CD4-positive, alpha-beta T cell (primary cell): ENCODE data around the gene PRSS50. TPM values are rescaled to one million over a fixed set of nuclear protein-coding genes. Genes with fewer than 3 reads are reported as not detected.

ENCODE experiments used
- ATAC-seq: fragments of 200-7000 bp; cut with Tn5 transposase; one replicate; pipeline ENCODE4 v1.10.0; 2022; ENCODE audit warnings: mild to moderate bottlenecking; ENCODE audit not compliant: poor library complexity
- CTCF ChIA-PET: fragments of 350-600 bp; sonication (Branson Sonifier 250); formaldehyde crosslinking; loops from one replicate; lab custom pipeline; 2021; ENCODE audit warnings: antibody characterized with exemption, inconsistent platforms; lab: Charles Lee
- POLR2A ChIA-PET: fragments of 350-600 bp; sonication (Branson Sonifier 250); formaldehyde crosslinking; loops from one replicate; lab custom pipeline; 2021; ENCODE audit warnings: antibody characterized with exemption, inconsistent platforms; lab: Charles Lee
- DNase-seq, 14 experiments: peaks; one replicate each; pipeline ENCODE4 v3.0.0-alpha.2; 2013 to 2020; ENCODE audit warnings: mixed read lengths in 2 of 14
- H3K27ac ChIP-seq, 2 donors: one replicate each; pipeline versions ENCODE4 v1.5.1 to v1.7.0; 2013; ENCODE audit warnings: low read length in 2 of 2, low read depth in 1 of 2, mild to moderate bottlenecking in 1 of 2
- H3K27me3 ChIP-seq, 2 experiments: 1 replicate in 1 of 2; 2 replicates in 1 of 2; pipeline versions ENCODE4 v1.6.1 to v1.7.0; 2013; ENCODE audit warnings: low read length in 2 of 2, control low read depth in 1 of 2, mild to moderate bottlenecking in 1 of 2, moderate library complexity in 1 of 2; ENCODE audit not compliant: insufficient read depth in 2 of 2, control insufficient read depth in 1 of 2
- H3K36me3 ChIP-seq: one replicate; pipeline ENCODE4 v1.6.1; 2013; ENCODE audit warnings: low read length, control low read depth; ENCODE audit not compliant: insufficient read depth
- H3K4me1 ChIP-seq: one replicate; pipeline ENCODE4 v1.6.1; 2013; ENCODE audit warnings: low read length, control low read depth; ENCODE audit not compliant: insufficient read depth
- H3K4me3 ChIP-seq: one replicate; pipeline ENCODE4 v1.5.1; 2013; ENCODE audit warnings: mild to moderate bottlenecking, low read length, moderate library complexity
- H3K9me3 ChIP-seq, 2 experiments: 1 replicate in 1 of 2; 2 replicates in 1 of 2; pipeline versions ENCODE4 v1.6.1 to v1.7.0; 2013; ENCODE audit warnings: low read length in 2 of 2, mild to moderate bottlenecking in 2 of 2, control low read depth in 1 of 2, moderate library complexity in 1 of 2; ENCODE audit not compliant: control insufficient read depth in 1 of 2, insufficient read depth in 1 of 2
- H3K27ac Mint-ChIP-seq: one replicate; pipeline ENCODE4 v1.8.0; 2020; ENCODE audit warnings: mixed read lengths
- H3K27me3 Mint-ChIP-seq: one replicate; pipeline ENCODE4 v1.8.0; 2021; ENCODE audit warnings: mixed read lengths
- H3K36me3 Mint-ChIP-seq: one replicate; pipeline ENCODE4 v1.8.0; 2021; ENCODE audit warnings: low read depth, mixed read lengths
- H3K4me1 Mint-ChIP-seq: one replicate; pipeline ENCODE4 v1.8.0; 2021; ENCODE audit warnings: low read depth, mixed read lengths
- H3K4me3 Mint-ChIP-seq: one replicate; pipeline ENCODE4 v1.8.0; 2020; ENCODE audit warnings: mild to moderate bottlenecking, mixed read lengths
- H3K9me3 Mint-ChIP-seq: one replicate; pipeline ENCODE4 v1.8.0; 2020; ENCODE audit warnings: mixed read lengths
- intact Hi-C, 2 experiments: fragments of 100-400 bp; cut with DNase I in 1 of 2; cut with micrococcal nuclease in 1 of 2; formaldehyde crosslinking; loops; one replicate each; pipeline versions ENCODE4 v1.15.1 to v1.9.0; 2023 to 2025; cut with DNase I, micrococcal nuclease
- total RNA-seq, 174 experiments: library from RNA in 2 of 174; stranded (reverse) in 2 of 174; gene quantifications; one replicate each; pipeline ENCODE4 v1.2.3 and lab custom pipeline; 2021 to 2026
- TF ChIP-seq, protein P1 (sequence below): fragments of 200-600 bp; IDR thresholded peaks from one replicate; pipeline ENCODE4 v1.8.0; 2022; ENCODE audit warnings: antibody characterized with exemption, mild to moderate bottlenecking

PRSS50 gene
- total RNA-seq, 2 experiments from 2014 or later, result not detected

DNA sequence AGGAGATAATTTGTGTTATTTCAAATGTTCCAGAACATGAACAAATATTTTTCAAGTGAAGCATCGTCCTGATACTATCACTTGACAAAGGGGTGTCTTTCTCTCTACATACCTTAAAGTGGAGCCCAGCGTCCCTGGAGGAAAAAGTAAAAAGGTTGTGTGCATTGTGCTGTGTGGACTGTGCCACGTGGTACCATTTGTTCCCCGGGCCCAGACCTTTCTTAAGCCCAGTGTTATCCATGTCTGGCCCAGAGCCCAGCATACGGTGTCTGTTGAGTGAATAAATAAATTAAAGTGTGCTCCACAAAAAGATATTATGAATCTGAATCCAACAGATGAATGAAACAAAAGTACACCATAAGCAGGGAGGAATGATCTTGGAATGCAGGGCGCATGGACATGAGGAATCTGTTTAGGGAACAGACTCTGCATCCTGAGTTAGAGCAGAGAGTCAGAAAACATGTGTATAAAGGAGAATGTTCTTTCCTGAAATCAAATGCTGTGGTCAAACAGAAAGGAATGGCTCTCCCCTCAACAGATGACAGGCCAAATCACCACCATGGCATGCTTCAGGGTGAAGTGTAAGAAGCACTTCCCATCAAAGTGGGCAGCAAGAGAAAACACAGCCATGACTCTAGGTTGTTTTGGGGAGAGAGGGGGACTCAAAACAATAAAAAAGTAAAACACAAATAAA lies 8.1 kb upstream of the PRSS50 start:
- TF ChIP-seq, protein P1, sequence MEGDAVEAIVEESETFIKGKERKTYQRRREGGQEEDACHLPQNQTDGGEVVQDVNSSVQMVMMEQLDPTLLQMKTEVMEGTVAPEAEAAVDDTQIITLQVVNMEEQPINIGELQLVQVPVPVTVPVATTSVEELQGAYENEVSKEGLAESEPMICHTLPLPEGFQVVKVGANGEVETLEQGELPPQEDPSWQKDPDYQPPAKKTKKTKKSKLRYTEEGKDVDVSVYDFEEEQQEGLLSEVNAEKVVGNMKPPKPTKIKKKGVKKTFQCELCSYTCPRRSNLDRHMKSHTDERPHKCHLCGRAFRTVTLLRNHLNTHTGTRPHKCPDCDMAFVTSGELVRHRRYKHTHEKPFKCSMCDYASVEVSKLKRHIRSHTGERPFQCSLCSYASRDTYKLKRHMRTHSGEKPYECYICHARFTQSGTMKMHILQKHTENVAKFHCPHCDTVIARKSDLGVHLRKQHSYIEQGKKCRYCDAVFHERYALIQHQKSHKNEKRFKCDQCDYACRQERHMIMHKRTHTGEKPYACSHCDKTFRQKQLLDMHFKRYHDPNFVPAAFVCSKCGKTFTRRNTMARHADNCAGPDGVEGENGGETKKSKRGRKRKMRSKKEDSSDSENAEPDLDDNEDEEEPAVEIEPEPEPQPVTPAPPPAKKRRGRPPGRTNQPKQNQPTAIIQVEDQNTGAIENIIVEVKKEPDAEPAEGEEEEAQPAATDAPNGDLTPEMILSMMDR, result no peak
- H3K36me3 Mint-ChIP-seq, result no peaks in the 10 kb centered on the region
- Histone ChIP-seq H3K27ac (no peak overlapping the region), H3K9me3 (no peaks in the 10 kb centered on the region), H3K4me1 (no peaks in the 10 kb centered on the region), H3K4me3 (no peak overlapping the region), H3K36me3 (no peaks in the 10 kb centered on the region), H3K27me3 (no peaks in the 10 kb centered on the region)
- ChIA-PET POLR2A (no interaction called here), CTCF (no interaction called here)
- ATAC-seq, result no peak
- intact Hi-C loops, result no loop called here
- no peaks in the 10 kb centered on the region for H3K9me3 Mint-ChIP-seq
- H3K27me3 Mint-ChIP-seq, result peaks cover 16% of the 10 kb centered on the region
- no peak for DNase-seq
- H3K27ac Mint-ChIP-seq, result no peak overlapping the region
- H3K4me3 Mint-ChIP-seq, result no peak overlapping the region
- no peaks in the 10 kb centered on the region for H3K4me1 Mint-ChIP-seq

DNA sequence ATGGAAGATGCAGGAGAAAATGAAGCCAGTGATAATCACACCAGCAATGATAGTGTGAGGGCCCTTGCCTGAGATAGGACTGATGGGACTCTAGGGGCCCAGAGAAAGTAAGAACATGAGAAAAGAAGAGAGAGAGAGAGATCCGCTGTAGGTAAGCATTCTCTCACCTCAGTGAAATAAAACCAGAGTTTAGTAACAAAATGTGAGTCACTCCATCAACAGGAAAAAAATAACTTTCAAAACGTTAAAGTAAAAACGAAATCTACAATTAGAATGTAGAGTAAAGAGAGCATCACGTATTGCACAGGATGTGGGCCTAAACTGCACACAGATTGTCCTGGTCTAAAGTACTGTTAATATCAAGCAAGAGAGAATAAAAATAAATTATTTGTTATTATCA lies 6.8 kb upstream of the PRSS50 start:
- H3K4me3 Mint-ChIP-seq, result no peak overlapping the region

DNA sequence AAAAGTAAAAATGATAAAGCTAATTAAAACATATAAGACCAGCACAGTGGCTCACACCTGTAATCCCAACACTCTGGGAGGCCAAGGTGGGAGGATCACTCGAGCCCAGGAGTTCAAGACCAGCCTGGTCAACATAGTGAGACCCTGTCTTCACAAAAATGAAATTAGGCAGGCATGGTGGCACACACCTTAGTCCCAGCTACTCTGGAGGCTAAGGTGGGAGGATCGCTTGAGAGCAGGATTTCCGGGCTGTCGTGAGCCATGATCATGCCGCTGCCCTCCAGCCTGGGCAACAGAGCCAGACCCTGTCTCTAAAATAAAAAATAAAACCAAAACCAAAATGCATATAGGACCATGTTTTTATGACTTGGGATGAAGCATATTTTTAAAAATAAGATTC lies 4.8 kb upstream of the PRSS50 start:
- ChIA-PET POLR2A (no interaction called here), CTCF (no interaction called here)
- H3K4me3 Mint-ChIP-seq, result no peak overlapping the region
- peaks cover 0 to 13% of the 10 kb centered on the region in 2 experiments for H3K27me3 ChIP-seq
- no peaks in the 10 kb centered on the region for H3K36me3 ChIP-seq
- DNase-seq (no peak), ATAC-seq (no peak)
- no peaks in the 10 kb centered on the region for H3K36me3 Mint-ChIP-seq
- peaks cover 32% of the 10 kb centered on the region for H3K27me3 Mint-ChIP-seq
- H3K27ac ChIP-seq, result no peak overlapping the region
- H3K27ac Mint-ChIP-seq, result no peak overlapping the region
- H3K9me3 ChIP-seq, result no peaks in the 10 kb centered on the region
- H3K4me1 ChIP-seq, result no peaks in the 10 kb centered on the region
- intact Hi-C loops, result no loop called here
- H3K4me1 Mint-ChIP-seq, result no peaks in the 10 kb centered on the region
- TF ChIP-seq, protein P1, result no peak
- no peaks in the 10 kb centered on the region for H3K9me3 Mint-ChIP-seq
- H3K4me3 ChIP-seq, result no peak overlapping the region

More for the DNA sequence above, 6.8 kb upstream of the PRSS50 start:
- Mint-ChIP-seq H3K36me3 (no peaks in the 10 kb centered on the region), H3K27me3 (peaks cover 23% of the 10 kb centered on the region), H3K27ac (no peak overlapping the region), H3K9me3 (no peaks in the 10 kb centered on the region), H3K4me1 (no peaks in the 10 kb centered on the region)
- no peaks in the 10 kb centered on the region for H3K9me3 ChIP-seq
- ATAC-seq, result no peak
- H3K4me3 ChIP-seq, result no peak overlapping the region
- H3K27ac ChIP-seq, result no peak overlapping the region
- H3K27me3 ChIP-seq, result peaks cover 0 to 6% of the 10 kb centered on the region in 2 experiments
- CTCF ChIA-PET, result no interaction called here
- TF ChIP-seq, protein P1, result no peak
- intact Hi-C loops, result no loop called here
- H3K36me3 ChIP-seq, result no peaks in the 10 kb centered on the region
- H3K4me1 ChIP-seq, result no peaks in the 10 kb centered on the region
- DNase-seq, result no peak
- POLR2A ChIA-PET, result no interaction called here
